H9 (cell line): Measurements from ENCODE around the gene GSTM3. TPM values are rescaled to one million over a fixed set of nuclear protein-coding genes. Genes with fewer than 3 reads are reported as not detected.

Source experiments
- DNase-seq: peaks from one replicate; pipeline ENCODE4 v3.0.0-alpha.2; 2017
- H2AFZ ChIP-seq: one replicate; pipeline ENCODE4 v1.6.1; 2013; ENCODE audit warnings: mild to moderate bottlenecking, low read length, control low read depth, moderate library complexity
- H2AK5ac ChIP-seq: 2 replicates; pipeline ENCODE4 v1.6.1; 2013; ENCODE audit warnings: low read length, control low read depth, mixed read lengths; ENCODE audit not compliant: insufficient read length
- H2BK120ac ChIP-seq: one replicate; pipeline ENCODE4 v1.6.1; 2013; ENCODE audit warnings: low read depth, mild to moderate bottlenecking, low read length, control low read depth, inconsistent platforms; ENCODE audit not compliant: poor library complexity, severe bottlenecking
- H2BK12ac ChIP-seq: 2 replicates; pipeline ENCODE4 v1.6.1; 2013; ENCODE audit warnings: low read length, control low read depth, mixed read lengths, low read depth; ENCODE audit not compliant: insufficient read length
- H2BK15ac ChIP-seq: 2 replicates; pipeline ENCODE4 v1.6.1; 2013; ENCODE audit warnings: low read depth, low read length, control low read depth
- H2BK20ac ChIP-seq: one replicate; pipeline ENCODE4 v1.6.1; 2013; ENCODE audit warnings: low read depth, mild to moderate bottlenecking, low read length, control low read depth, inconsistent platforms; ENCODE audit not compliant: poor library complexity, severe bottlenecking
- H2BK5ac ChIP-seq: 2 replicates; pipeline ENCODE4 v1.6.1; 2013; ENCODE audit warnings: low read length, control low read depth, mixed read lengths; ENCODE audit not compliant: insufficient read length
- H3K14ac ChIP-seq: 2 replicates; pipeline ENCODE4 v1.6.1; 2013; ENCODE audit warnings: low read length, control low read depth; ENCODE audit not compliant: insufficient read depth
- H3K18ac ChIP-seq: 2 replicates; pipeline ENCODE4 v1.6.1; 2013; ENCODE audit warnings: low read depth, mild to moderate bottlenecking, mixed read lengths, low read length, control low read depth; ENCODE audit not compliant: insufficient read length
- H3K23ac ChIP-seq: 2 replicates; pipeline ENCODE4 v1.6.1; 2013; ENCODE audit warnings: low read length, control low read depth, mixed read lengths, low read depth; ENCODE audit not compliant: insufficient read length
- H3K23me2 ChIP-seq: 2 replicates; pipeline ENCODE4 v1.6.1; 2013; ENCODE audit warnings: low read depth, mild to moderate bottlenecking, mixed read lengths, low read length, control low read depth; ENCODE audit not compliant: insufficient read length, poor library complexity, severe bottlenecking
- H3K27ac ChIP-seq: 2 replicates; pipeline ENCODE4 v1.5.1; 2013; ENCODE audit warnings: low read length, control low read depth, mixed read lengths, low read depth; ENCODE audit not compliant: insufficient read length
- H3K27me3 ChIP-seq: 2 replicates; pipeline ENCODE4 v1.6.1; 2013; ENCODE audit warnings: low read length, control low read depth, inconsistent platforms; ENCODE audit not compliant: insufficient read depth
- H3K4ac ChIP-seq: 2 replicates; pipeline ENCODE4 v1.6.1; 2013; ENCODE audit warnings: low read depth, mild to moderate bottlenecking, control low read depth, inconsistent platforms, low read length, moderate library complexity
- H3K4me1 ChIP-seq: 2 replicates; pipeline ENCODE4 v1.6.1; 2013; ENCODE audit warnings: low read length, control low read depth, inconsistent platforms; ENCODE audit not compliant: insufficient read depth
- H3K4me2 ChIP-seq: 2 replicates; pipeline ENCODE4 v1.6.1; 2013; ENCODE audit warnings: low read length, control low read depth, mixed read lengths; ENCODE audit not compliant: insufficient read length, insufficient read depth
- H3K56ac ChIP-seq: 2 replicates; pipeline ENCODE4 v1.6.1; 2013; ENCODE audit warnings: low read depth, mild to moderate bottlenecking, mixed read lengths, low read length, control low read depth; ENCODE audit not compliant: insufficient read length
- H3K79me1 ChIP-seq: 2 replicates; pipeline ENCODE4 v1.6.1; 2013; ENCODE audit warnings: low read depth, mild to moderate bottlenecking, moderate library complexity, low read length, control low read depth, inconsistent platforms; ENCODE audit not compliant: insufficient read depth, poor library complexity, severe bottlenecking
- H3K79me2 ChIP-seq: 2 replicates; pipeline ENCODE4 v1.6.1; 2013; ENCODE audit warnings: low read length, control low read depth, inconsistent platforms; ENCODE audit not compliant: insufficient read depth
- H3K9ac ChIP-seq: 2 replicates; pipeline ENCODE4 v1.6.1; 2013; ENCODE audit warnings: low read length, control low read depth, mixed read lengths; ENCODE audit not compliant: insufficient read length; ENCODE audit errors: extremely low read depth
- H3K9me3 ChIP-seq: one replicate; pipeline ENCODE4 v1.6.1; 2013; ENCODE audit warnings: low read depth, low read length, inconsistent platforms; ENCODE audit not compliant: control insufficient read depth
- H3T11ph ChIP-seq: one replicate; pipeline ENCODE4 v1.6.1; 2013; ENCODE audit warnings: mild to moderate bottlenecking, low read length, control low read depth, inconsistent platforms
- H4K20me1 ChIP-seq: one replicate; pipeline ENCODE4 v1.6.1; 2013; ENCODE audit not compliant: control insufficient read depth, insufficient read length, insufficient read depth
- H4K5ac ChIP-seq: 2 replicates; pipeline ENCODE4 v1.6.1; 2013; ENCODE audit warnings: low read depth, mild to moderate bottlenecking, mixed read lengths, low read length, control low read depth; ENCODE audit not compliant: insufficient read length
- H4K8ac ChIP-seq: replicated peaks from 2 replicates; pipeline ENCODE4 v1.6.1; 2013; ENCODE audit warnings: low read length, control low read depth, mixed read lengths, low read depth; ENCODE audit not compliant: insufficient read length
- H4K91ac ChIP-seq: 2 replicates; pipeline ENCODE4 v1.6.1; 2013; ENCODE audit warnings: low read depth, mild to moderate bottlenecking, moderate library complexity, mixed read lengths, low read length, control low read depth; ENCODE audit not compliant: insufficient read length
- H3K27ac Mint-ChIP-seq, 3 experiments: 2 replicates in 2 of 3; 3 replicates in 1 of 3; pipeline ENCODE4 v1.8.0; 2020 to 2021; ENCODE audit warnings: mixed read lengths in 3 of 3, mild to moderate bottlenecking in 1 of 3, moderate library complexity in 1 of 3
- H3K27me3 Mint-ChIP-seq: 2 replicates; pipeline ENCODE4 v1.8.0; 2021; ENCODE audit warnings: low read depth, mild to moderate bottlenecking, moderate library complexity, mixed read lengths
- H3K36me3 Mint-ChIP-seq, 3 experiments: 2 replicates in 2 of 3; 3 replicates in 1 of 3; pipeline ENCODE4 v1.8.0; 2020 to 2021; ENCODE audit warnings: low read depth in 3 of 3, mixed read lengths in 3 of 3; ENCODE audit not compliant: insufficient read depth in 1 of 3
- H3K4me1 Mint-ChIP-seq, 2 experiments: 2 replicates each; pipeline ENCODE4 v1.8.0; 2020; ENCODE audit warnings: mixed read lengths in 2 of 2
- H3K4me3 Mint-ChIP-seq, 2 experiments: 2 replicates in 1 of 2; 3 replicates in 1 of 2; pipeline ENCODE4 v1.8.0; 2020 to 2021; ENCODE audit warnings: mild to moderate bottlenecking in 2 of 2, mixed read lengths in 2 of 2, moderate library complexity in 1 of 2
- H3K9me3 Mint-ChIP-seq, 2 experiments: 2 replicates in 1 of 2; 3 replicates in 1 of 2; pipeline ENCODE4 v1.8.0; 2020; ENCODE audit warnings: mild to moderate bottlenecking in 2 of 2, mixed read lengths in 2 of 2, moderate library complexity in 1 of 2
- WGBS: extraction: QIAGEN DNeasy Blood & Tissue Kit; methylation state at CpG from one replicate; pipeline ENCODE4 v1.1.7; 2013; ENCODE audit warnings: missing lambda C conversion rate, low lambda C conversion rate, mixed read lengths; ENCODE audit not compliant: insufficient read length; ENCODE audit errors: extremely low coverage; 5-methylcytosine and 5-hydroxymethylcytosine counted together
- total RNA-seq: library from RNA; stranded (reverse); gene quantifications from 2 replicates; pipeline ENCODE4 v1.2.1, GENCODE V29; 2021
- TF ChIP-seq, protein P1 (sequence below): fragments of 200-600 bp; sonication (generic); conservative IDR thresholded peaks from 3 replicates; pipeline ENCODE4 v1.8.0; 2021; ENCODE audit warnings: antibody characterized with exemption, mild to moderate bottlenecking

GSTM3 gene
- total RNA-seq, 1 experiment from 2014 or later = 3.5 TPM

GRCh38 chr1:109719337-109719837, 21.5 kb downstream of the GSTM3 start:
- Histone ChIP-seq H3K27ac (no peak overlapping the region), H2BK15ac (no peak overlapping the region), H2AFZ (no peak overlapping the region), H4K91ac (no peak overlapping the region), H2BK20ac (no peak overlapping the region), H2BK5ac (no peak overlapping the region), H3K4me1 (no peaks in the 10 kb centered on the region), H3K9me3 (no peaks in the 10 kb centered on the region), H3T11ph (no peak overlapping the region), H3K14ac (no peak overlapping the region), H3K23me2 (no peaks in the 10 kb centered on the region), H2BK120ac (no peak overlapping the region), H3K27me3 (no peaks in the 10 kb centered on the region; the same call in 1 of the 2 replicates), H4K5ac (no peak overlapping the region), H3K79me1 (no peaks in the 10 kb centered on the region), H4K8ac (no peak overlapping the region), H3K4ac (no peak overlapping the region), H3K4me2 (no peak overlapping the region), H2BK12ac (no peak overlapping the region), H3K56ac (no peak overlapping the region), H3K79me2 (no peaks in the 10 kb centered on the region), H2AK5ac (no peak overlapping the region), H3K18ac (no peak overlapping the region), H4K20me1 (no peaks in the 10 kb centered on the region), H3K9ac (no peak overlapping the region), H3K23ac (no peak overlapping the region)
- DNase-seq = no peak
- no peak overlapping the region for H3K4me3 Mint-ChIP-seq
- no peaks in the 10 kb centered on the region for H3K36me3 Mint-ChIP-seq
- no peaks in the 10 kb centered on the region; a peak in 1 of 4 replicates for H3K4me1 Mint-ChIP-seq
- 100% methylated on average over 1 of the region's 5 CpGs for WGBS
- no peaks in the 10 kb centered on the region; a peak in 1 of 5 replicates for H3K9me3 Mint-ChIP-seq
- TF ChIP-seq, protein P1, sequence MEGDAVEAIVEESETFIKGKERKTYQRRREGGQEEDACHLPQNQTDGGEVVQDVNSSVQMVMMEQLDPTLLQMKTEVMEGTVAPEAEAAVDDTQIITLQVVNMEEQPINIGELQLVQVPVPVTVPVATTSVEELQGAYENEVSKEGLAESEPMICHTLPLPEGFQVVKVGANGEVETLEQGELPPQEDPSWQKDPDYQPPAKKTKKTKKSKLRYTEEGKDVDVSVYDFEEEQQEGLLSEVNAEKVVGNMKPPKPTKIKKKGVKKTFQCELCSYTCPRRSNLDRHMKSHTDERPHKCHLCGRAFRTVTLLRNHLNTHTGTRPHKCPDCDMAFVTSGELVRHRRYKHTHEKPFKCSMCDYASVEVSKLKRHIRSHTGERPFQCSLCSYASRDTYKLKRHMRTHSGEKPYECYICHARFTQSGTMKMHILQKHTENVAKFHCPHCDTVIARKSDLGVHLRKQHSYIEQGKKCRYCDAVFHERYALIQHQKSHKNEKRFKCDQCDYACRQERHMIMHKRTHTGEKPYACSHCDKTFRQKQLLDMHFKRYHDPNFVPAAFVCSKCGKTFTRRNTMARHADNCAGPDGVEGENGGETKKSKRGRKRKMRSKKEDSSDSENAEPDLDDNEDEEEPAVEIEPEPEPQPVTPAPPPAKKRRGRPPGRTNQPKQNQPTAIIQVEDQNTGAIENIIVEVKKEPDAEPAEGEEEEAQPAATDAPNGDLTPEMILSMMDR = no peak
- peaks cover 2% of the 10 kb centered on the region; the same call in 1 of the 2 replicates for H3K27me3 Mint-ChIP-seq
- H3K27ac Mint-ChIP-seq = no peak overlapping the region; a peak in 1 of 7 replicates
